MM.1S (cell line): ENCODE measurements around the gene URGCP.

ENCODE experiments used
- CTCF ChIP-seq: fragments of 300-600 bp; sonication (generic); IDR thresholded peaks from 2 replicates; pipeline ENCODE4 v1.5.1; 2016; ENCODE audit warnings: antibody characterized with exemption, low read length, mixed read lengths
- EZH2 ChIP-seq: fragments of 300-600 bp; sonication (generic); optimal IDR thresholded peaks from 2 replicates; pipeline ENCODE3; 2017; ENCODE audit warnings: low read depth, mild to moderate bottlenecking, antibody characterized with exemption, low read length, mixed read lengths
- EZH2phosphoT487 ChIP-seq: fragments of 300-600 bp; sonication (generic); IDR thresholded peaks from 2 replicates; pipeline ENCODE4 v1.6.1; 2018; ENCODE audit warnings: antibody characterized with exemption, low read length

GRCh38 chr7:43942997-43943396 is 36.6 kb upstream of the URGCP start:
- no peak for TF ChIP-seq CTCF
- TF ChIP-seq EZH2, result no peak
- no peak for TF ChIP-seq EZH2phosphoT487
